Stimulated activated CD4-positive, alpha-beta T cell treated with anti-CD3 and anti-CD28 coated beads, TNF-alpha, amount 100 ng/mL, for 1 hour (primary cell): ENCODE results near the gene ECSIT.
A peak's percentile ranks its signal among the peaks of the same experiment; 100 is the strongest.
"Not testable (repeated sequence)": the region's sequence is repeated elsewhere in the genome, so short reads cannot be mapped to it uniquely, and the experiment has no call there.

Experiments used
- DNase-seq, 3 donors: peaks; one replicate each; pipeline ENCODE4 v3.0.0-alpha.2; 2020; ENCODE audit warnings: low read depth in 3 of 3, low spot score in 1 of 3

The ECSIT gene, protein sequence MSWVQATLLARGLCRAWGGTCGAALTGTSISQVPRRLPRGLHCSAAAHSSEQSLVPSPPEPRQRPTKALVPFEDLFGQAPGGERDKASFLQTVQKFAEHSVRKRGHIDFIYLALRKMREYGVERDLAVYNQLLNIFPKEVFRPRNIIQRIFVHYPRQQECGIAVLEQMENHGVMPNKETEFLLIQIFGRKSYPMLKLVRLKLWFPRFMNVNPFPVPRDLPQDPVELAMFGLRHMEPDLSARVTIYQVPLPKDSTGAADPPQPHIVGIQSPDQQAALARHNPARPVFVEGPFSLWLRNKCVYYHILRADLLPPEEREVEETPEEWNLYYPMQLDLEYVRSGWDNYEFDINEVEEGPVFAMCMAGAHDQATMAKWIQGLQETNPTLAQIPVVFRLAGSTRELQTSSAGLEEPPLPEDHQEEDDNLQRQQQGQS

DNA sequence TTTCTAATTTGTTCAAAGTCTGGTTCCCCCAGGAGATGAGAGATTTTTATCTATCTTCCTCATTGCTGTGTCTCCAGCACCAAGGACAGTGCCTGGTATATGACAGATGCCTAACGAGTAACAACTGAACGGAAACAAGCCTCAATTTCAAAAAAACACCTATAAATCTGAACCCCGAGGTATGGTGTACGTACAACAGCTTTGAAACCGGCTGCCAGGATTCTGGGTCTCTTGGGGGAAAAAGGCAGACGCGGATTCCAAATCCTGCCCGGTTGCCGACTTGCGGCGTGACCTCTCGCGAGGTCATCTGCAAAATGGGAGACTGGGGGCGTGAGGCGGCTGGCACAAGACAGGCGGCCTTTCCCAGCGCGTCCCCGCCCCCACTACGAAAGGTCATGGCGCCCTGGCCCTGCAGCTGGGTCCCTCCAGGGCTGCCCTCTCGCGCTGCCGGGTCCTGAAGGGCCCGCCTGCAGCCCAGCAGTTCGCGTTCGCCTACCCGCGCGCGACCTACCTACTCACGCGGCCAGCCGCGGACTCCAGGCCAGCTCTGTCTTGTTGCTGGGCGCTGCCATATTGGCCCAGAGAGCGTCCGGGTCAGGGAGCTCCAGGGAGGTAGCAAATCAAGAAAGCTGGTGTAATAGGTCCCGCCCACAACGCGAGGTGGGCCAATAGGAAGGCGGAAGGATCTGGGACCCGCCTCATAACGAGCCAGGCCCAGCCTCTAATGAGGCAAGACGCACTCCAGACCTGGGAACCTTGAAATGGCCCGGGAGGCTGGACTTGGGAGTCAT is at the start of gene ECSIT:
TSS of gene ECSIT (minus strand) at position 584 of the 791 bp plus-strand sequence. CDS start 9,964 bp downstream, outside the sequence.
- DNase-seq: peak; percentile 76 to 87 (median 80)

DNA sequence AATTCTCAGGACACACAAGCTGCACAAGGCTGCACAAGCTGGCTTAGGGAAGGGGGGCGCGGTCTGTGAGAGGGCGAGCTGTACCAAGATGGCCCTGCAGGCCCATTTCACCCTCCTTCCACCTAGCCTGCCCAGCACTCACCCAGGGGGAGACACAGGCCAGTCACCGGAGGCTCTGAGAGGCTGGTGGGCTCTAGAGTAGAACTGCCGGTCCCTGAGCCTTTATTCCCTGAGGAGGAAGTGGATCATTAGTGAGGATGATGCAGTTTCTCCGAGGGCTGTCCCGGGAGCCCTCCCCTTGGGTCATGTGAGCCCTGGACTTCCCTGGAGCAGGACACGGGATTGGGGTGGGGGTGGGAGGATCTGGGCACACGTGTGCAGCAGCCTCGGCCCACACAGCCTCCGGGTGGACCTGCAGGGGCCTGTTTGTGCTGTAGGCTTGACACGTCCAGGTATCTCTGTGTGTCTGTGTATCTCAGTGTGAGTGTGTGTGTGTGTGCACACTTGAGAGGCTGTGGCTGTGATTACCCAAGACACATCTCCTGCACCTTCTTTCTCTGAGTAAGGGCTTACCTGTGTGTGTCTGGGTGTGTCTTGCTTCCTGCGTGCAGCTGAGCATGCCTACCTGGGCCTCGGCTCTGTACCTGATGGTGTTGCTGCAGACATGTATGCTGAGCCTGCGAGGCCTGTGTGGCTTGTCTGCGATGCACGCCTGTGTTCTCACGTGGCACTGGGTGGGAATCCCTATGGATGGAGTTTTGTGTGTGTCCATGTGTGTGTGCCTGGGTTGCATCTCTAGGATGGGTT is 48.7 kb upstream of the ECSIT start, which contains the start of gene ACP5:
TSS of gene ACP5 (minus strand) at position 195 of the 807 bp plus-strand sequence. CDS start 328 bp downstream, outside the sequence.
- no peak for DNase-seq

DNA sequence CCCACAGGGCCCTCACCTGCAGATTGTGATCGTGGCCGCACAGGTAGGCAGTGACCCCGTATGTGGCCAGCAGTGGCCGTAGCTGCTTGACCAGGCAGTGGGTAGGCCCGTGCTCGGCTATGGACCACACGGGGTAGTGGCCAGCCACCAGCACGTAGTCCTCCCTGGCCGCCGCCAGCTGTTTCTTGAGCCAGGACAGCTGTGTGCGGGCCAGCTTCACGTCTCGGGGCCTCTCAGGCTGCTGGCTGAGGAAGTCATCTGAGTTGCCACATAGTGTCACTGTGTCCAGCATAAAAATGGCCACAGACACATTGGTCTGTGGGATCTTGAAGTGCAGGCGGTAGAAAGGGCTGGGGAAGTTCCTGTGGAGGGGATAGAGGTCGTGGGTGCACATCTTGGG is 47.3 kb upstream of the ECSIT start:
- DNase-seq: no peak

DNA sequence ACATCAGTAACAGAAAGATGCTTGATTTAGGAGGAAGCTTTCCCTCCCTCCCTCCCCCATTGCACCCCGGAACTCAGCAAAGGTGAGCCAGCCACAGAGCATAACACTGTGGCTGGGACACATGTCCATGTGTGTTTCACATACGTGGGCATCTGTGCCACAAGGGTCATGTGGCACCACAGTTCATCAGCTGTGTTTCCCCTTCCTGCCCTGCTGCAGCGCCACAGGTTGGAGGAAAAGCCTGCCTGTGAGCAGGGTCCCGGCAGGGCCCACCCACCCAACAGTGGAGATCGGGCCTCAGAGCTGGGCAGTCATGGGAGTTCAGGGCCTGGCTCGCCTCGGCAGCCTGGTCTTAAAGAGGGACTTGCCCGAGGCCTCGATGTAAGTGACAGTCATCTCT is 45.8 kb upstream of the ECSIT start:
- DNase-seq: no peak

GRCh38 chr19:11573763-11574162 is 44.8 kb upstream of the ECSIT start:
- DNase-seq: not testable (repeated sequence)

DNA sequence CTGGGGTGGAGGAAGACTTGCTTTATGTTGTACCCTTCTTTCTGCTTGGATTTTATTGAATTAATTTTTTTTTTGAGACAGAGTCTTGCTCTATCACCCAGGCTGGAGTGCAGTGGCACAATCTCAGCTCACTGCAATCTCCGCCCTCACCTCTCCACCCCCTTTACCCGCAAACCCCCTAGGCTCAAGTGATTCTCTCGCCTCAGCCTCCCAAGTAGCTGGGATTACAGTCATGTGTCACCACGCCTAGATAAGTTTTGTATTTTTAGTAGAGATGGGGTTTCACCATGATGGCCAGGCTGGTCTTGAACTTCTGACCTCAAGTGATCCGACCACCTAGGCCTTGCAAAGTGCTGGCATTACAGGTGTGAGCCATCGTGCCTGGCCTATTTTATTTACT is 44.4 kb upstream of the ECSIT start:
- not testable (repeated sequence) for DNase-seq

DNA sequence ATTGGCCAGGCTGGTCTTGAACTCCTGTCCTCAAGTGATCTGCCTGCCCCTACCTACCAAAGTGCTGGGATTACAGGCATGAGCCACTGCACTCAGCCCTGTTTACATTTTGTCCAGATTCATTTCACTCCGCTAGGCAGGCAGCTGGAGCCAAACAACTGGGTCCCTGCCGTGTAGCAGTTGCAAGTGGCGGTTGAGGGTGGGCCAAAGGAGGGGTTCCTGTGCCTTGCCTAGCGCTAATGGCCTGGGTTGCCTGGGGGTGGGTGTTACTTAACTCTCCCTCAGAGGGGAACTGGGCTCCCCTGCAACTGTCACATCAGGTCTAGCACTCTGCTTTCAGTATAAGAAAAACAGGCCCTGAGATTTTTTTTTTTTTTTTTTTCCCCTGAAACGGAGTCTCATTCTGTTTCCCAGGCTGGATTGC is 41.1 kb upstream of the ECSIT start:
- DNase-seq: no peak

GRCh38 chr19:11566164-11566563 is 37.2 kb upstream of the ECSIT start:
- DNase-seq: no peak

- not testable (repeated sequence) for DNase-seq
Observed at GRCh38 chr19:11565649-11565980, 36.7 kb upstream of the ECSIT start.

DNA sequence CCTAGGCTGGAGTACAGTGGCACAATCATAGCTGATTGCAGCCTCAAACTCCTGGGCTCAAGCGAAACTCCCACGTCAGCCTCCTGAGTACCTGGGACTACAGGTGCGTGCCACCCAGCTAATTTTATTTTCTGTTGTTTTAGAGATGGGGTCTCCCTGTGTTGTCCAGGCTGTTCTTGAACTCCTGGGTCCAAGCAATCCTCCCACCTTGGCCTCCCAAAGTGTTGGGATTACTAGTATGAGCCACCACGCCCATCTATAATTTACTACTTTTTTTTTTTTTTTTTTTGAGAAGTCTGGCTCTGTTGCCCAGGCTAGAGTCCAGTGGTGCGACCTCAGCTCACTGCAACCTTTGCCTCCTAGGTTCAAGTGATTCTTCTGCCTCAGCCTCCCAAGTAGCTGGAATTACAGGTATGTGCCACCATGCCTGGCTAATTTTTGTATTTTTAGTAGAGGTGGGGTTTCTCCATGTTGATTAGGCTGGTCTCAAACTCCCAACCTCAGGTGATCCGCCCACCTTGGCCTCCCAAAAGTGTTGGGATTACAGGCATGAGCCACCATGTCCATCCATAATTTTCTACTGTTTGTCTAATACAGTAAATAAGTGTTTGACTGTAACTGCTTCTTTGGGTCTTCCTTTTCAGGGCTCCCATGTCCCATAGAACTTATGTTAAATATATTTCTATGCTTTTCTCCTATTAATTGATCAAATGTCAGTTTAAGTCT is 35.3 kb upstream of the ECSIT start:
- not testable (repeated sequence) for DNase-seq

DNA sequence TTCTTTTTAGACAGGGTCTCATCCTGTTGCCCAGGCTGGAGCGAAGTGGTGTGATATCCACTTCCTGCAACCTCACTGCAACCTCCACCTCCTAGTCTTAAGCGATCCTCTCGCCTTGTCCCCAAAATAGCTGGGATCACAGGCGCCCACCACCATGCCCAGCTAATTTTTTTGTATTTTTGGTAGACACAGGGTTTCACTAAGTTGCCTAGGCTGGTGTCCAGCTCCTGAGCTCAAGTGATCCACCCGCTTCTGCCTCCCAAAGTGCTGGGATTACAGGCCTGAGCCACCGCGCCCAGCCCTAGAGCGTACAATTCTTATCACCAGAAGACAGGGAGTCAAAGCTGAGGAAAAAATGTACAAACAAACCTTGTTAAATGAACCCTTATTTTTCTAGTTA is 34.6 kb upstream of the ECSIT start:
- no peak for DNase-seq

DNA sequence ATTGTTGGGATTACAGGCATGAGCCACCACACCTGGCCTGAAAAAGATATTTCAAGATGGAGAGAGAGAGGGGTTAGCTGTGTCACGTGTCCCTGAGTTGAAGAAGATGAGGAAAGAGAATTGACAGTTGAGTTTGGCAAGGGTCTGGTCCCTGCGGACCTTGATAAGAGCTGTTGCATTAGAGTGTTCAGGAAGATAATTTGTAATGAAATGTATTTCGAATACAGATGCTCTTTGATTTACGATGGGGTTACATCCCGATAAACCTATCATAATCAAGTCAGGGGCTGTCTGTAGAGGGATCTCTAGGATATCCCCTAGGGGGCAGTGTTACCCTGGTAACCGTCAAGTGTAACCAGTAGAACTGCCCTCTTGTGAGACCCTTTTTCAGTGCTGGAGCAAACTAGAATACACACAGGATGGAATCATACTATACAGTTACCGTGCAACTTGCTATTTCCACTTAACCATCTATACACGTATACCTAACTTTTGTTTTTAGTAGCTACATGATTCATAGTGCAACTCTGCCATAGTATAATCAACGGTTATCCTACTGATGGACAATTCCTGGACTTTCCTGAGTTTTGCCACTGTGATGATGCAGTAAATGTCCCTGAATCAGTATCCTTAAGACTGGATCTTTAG is 31.6 kb upstream of the ECSIT start:
- no peak for DNase-seq

DNA sequence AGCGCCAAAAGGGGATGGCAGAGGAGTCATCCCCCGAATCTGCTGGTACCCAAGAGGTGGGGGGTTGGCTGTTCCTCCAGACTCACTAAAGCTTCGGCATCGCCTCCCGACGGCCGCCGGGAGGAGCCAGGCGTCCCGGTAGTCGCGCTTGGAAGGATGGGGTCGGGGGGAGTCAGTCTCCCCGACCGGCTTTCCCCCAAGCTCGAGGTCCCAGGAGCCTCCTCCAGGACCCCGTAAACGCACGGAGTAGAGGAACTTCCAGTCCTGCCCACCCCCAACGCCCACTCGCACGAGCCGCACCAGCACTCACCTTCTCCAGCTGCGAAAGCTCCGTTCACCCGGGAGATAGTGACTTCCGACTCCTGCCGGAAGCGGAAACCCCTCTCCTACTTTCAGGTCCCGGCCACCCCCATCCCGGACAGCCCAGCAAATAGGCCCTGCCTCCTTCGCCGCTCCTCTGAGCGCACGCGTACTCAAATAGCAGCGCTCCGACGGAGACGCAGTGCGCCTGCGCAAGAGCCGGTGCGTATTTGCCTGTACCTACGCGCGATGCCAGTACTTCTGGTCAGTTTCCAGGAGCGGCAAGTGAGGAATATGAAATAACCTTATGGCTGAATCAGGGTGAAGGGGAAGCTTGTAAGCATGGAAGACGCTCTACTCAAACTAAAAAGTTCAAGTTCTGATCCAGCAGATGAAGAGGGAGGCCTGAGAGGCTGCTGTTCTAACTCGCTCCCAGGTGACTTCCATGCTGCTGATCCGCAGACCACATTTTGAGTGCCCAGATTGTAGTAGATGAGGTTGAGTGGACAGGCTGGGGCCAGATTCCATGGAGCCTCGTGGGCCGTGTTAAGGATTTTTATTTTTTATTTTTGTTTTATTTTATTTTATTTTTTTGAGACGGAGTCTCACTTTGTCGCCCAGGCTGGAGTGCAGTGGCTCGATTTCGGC is 30.2 kb upstream of the ECSIT start, which contains the start of gene ELOF1:
TSS of gene ELOF1 (minus strand) at position 350 of the 948 bp plus-strand sequence. CDS start 4,883 bp downstream, outside the sequence.
- peak; percentile 89 to 94 (median 92) for DNase-seq

GRCh38 chr19:11556634-11557420 is 27.9 kb upstream of the ECSIT start:
- DNase-seq: no peak

DNA sequence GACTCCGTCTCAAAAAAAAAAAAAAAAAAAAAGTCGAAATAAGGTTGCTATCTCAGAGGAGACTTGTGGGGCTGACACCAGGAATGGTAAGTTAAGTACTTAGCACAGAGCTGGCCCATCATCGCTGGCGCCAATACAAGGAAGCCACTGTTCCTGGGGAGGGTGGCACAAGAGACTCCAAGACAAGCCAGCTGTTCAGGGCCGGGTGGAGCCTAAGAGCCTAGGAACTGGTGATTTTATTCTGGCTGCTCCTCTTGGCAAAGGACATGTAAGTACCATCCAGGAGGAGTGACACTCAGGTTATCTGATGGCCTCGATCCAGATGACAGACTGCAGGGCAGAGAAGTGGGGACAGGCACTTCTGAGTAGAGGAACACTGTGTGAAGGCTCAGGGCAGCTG is 26.3 kb upstream of the ECSIT start:
- no peak for DNase-seq

DNA sequence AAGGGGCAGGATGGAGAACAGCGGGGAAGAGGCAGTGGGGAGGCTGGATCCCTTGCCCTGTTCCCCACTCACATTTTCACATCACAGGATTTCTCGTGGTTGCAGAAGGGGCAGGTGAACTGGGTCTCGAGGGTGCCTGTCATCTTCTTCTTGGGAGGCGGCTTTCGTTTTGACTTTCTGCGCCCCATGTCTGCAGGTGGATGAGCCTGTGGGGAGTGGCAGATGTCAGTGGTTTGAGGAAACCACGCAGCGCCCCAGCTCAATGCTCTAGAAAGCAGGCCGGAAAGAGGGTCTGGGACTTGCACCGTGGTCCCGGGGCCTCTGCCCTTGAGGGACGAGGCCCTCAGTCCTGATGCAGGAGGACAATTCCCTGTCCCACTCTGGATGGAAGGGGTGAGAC is 25.2 kb upstream of the ECSIT start:
- DNase-seq: no peak

DNA sequence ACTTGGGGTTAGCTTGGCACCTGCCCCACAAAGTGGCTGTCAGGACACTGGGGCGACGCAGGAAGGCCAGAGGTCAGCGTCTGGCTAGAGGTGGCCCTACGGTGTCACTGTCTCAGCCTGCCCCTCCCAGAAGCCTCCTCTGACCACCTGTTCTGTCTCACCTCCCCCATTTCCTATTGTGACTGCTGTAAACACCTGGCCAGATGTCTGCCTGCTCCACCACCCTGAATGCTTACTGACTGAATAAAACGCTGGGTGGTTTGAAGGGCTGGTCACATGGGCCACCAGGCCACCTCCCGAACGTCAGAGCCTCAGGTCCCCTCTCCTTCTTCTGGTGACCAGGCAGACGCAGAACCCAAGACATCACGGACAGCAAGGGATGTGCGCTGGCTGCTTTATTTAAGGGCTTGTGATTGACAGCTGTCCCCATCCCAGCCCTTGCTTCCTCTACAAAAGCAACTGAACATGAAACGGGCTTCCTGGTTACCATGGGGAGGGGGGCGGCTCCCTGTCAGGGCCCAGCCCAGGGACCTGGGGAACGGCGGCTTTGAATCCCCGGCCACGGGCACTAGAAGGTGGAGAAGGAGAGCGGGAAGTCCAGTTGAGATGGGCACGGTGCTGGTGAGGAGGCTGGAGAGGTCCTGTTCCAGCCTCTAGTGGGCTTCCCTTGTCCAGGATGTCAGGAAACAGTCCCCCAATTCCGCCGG is 23.9 kb upstream of the ECSIT start:
- no peak for DNase-seq
